NCI-H128 (cell line): ENCODE measurements around the gene ZNF778.
"Not testable (repeated sequence)": the region's sequence is repeated elsewhere in the genome, so short reads cannot be mapped to it uniquely, and the experiment has no call there.

Experiments used
- DNase-seq: peaks from one replicate; lab custom pipeline; 2025; ENCODE audit not compliant: unreplicated experiment; lab: John Stamatoyannopoulos, UW

The ZNF778 gene

DNA sequence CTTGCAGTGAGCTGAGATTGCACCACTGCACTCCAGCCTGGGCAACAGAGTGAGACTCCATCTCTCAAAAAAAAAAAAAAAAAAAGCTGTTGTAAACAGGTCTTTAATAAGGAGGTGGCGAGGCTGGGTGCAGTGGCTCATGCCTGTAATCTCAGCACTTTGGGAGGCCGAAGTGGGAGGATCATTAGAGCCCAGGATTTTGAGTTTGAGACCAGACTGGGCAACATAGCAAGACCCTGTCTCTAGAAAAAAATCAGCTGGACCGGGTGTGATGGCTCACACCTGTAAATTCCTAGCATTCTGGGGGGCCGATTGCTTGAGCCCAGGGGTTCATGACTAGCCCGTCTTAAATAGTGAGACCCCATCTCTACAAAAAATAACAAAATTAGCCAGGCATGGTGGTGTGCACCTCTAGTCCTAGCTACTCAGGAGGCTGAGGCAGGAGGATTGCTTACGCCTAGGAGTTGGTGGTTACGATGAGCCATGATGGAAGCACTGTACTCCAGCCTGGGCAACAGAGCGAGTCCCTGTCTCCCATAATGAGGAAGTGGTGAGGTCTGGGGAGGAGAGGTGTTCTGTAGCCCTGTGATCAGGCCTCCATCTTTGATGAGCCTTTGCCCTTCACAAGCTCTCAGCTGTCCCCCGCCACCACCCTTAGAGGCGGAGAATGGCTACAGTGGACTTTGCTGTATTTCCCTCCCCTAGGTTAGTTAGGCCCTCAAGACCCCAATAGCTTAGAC is 36.2 kb downstream of the ZNF778 start:
- DNase-seq, result no peak

DNA sequence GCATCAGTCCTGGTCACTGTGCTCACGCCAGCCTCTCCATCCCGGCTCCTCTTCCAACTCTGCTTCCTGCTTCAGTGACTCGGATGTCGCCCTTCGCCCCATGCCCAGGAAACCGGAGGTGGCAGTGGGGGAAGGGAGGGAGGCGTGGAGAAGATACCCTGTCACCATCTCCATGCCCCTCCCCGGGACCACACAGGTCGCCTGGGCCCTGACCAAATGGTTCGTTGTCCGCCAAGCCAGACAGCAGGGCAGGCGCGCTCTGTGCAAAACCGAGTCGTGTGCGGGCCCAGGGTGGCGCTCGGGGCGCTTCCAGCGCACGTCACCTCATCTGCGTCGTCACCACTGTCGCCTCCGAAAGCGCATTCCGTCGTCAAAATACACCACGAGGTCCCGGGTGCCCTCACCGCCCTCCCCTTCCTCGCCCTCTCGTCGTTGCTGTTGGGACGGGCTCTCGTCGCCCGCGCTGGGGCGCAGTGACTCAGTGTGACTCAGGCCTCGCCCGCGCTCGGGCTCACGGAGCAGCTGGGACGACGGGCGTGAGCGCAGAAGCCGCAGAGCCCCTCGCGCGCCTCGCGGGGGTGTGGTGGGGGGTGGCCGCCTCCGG is 39.2 kb downstream of the ZNF778 start:
- DNase-seq, result no peak

DNA sequence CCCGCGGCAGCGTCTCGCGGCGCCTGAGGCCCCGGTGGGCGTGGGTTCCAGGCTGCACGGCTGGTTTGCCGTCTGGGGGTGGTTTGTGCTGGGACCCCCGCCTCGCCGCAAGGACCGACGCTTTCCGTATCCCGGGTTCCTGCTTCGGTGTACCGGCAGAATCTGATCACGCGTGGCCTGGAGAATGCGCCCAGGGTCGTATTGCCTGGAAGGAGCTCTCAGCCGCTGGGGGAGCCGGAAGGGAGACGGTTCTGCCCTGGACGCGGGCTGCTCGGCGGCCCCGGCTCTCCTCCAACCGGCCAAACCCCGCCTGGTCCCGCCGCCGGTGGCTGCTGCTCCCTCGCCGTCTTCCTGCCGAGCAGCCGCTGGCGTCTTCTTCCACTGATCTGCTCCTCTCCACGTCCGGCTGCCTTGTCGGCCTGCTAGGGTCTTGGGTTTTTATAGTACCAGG is 39.8 kb downstream of the ZNF778 start:
- no peak for DNase-seq

DNA sequence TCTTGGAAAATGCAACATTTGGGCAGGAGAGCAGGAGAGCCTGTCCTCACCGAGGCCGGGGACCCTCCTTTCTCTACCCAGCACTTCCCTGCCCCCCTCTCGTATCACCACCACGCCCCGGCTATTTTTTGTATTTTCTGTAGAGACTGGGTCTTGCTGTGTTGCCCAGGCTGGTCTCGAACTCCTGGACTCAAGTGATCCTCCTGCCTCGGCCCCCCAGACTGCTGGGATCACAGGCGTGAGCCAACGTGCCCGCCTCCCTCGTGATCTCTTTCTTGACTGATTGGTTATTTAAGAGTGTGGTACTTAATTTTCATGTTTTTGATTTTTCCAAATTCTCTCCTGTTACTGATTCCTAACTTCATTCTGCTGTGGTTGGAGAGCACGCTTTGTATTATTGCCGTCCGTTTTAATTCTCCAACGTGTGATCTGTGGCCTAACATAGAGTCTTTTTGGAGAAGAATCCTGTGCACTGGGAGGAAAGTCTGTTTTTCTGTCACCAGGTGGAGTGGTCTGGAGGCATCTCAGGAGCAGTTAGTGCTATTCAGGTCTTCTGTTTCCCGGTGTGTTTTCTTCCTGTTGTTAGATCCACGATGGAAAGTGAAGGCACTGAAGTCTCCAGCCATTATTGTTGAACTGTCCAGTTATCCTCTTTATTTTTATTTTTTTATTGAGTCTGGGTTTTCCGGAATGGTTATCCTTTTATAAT is 40.4 kb downstream of the ZNF778 start:
- no peak for DNase-seq

DNA sequence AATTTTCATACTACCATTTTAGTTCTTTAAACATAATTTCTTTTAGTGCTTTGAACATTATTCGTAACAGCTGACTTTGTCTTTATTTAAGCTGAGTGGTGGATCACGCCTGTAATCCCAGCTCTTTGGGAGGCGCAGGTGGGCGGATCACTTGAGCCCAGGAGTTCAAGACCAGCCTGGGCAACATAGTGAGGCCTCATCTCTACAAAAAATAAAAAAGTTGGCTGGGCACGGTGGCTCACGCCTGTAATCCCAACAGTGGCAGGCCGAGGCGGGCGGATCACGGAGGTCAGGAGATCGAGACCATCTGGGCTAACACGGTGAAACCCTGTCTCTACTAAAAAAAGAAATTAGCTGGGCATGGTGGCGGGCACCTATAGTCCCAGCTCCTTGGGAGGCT is 42.4 kb downstream of the ZNF778 start:
- not testable (repeated sequence) for DNase-seq

DNA sequence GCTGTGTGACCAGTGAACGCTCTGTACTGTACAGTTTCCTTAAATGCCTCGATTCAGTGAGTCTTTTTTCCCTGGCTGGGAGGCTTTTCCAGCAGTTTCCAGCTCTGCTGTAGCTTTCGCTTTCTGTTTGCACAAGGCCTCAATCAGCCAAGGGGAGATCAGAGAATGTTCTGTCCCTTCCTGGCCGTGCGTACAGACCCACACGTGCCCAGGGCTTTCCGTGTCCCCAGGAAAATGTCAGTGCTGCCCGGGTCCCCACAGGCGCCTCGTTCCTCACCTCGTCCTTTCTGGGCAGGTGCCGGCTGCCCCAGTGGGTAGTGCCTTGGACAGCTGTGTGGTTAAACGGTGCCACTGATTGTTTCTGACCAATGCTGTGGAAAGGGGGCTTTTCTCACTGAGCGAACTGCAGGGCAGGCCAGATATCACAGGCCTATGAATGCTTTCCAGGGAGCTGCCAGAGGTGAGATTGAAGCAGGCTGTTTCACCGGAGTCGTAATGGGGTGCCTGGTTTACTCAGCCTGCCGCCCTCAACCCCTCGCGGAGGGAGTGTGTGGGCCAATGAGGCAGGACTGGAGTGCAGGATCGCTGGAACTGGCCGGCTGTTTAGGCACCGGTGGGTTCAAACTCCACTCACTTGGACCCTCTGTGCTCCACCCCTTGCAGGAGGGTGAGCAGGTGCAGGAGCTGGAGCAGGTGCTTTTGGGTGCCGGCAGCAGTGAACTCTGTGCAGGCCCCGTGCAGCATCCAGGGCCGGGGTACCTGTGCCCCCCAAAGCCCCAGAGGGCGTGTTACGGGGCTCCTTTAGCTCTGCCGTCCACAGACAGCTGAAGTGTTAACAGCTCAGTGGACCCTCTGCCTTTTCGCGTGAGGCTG is 44.4 kb downstream of the ZNF778 start:
- DNase-seq, result no peak

DNA sequence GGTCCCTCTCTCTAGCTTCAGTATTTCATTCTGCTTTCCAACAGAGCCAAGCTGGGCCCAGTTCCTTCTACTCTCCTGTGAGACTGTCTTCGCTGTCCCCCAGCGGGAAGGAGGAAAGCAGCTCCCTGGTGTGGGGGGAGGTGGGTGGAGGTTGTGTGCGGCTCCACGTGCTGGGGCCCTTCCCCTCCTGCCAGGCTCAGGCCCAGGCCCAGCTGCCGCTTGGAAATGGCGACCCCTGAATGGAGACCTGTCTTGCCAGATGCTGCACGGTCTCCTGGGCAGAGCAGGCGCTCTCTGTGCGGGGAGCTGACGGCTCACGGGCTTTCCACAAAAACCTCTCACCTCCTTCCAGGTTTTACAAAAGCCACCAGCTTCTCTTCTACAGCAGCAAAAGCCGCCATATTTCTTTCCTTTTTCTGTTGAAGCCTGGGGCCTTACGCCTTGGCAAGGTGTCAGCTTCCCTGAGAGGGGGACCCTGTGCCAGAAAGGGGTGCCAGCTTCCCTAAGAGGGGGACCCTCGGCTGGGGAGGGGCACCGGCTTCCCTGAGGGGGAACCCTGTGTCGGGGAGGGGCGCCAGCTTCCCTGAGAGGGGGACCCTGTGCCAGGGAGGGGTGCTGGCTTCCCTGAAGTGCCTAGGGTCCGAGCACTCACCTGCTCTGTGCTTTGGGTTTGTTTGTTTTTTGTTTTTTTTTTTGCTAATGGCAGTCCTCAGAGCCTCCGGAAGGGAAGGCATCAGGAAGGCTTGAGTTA is 47.5 kb downstream of the ZNF778 start:
- DNase-seq, result no peak

DNA sequence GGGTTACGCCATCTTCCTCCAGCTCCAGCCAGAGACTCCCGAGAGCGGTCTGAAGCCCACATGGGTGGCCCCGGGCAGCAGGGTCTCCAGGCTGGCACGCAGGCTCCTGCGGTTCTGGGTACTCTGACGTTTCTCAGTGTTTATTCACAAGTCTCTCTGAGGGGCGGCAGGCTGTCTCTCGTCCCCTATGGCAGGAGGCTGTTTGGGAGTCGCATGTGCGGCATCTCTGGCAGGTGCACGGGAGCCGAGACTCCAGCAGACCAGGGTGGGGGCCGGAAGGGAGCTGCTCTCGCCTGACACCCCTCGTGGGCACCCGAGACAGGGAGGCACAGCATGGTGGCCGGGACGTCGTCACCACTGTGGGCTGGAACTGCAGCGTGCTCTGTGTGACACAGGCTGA is 48.1 kb downstream of the ZNF778 start:
- DNase-seq, result no peak

DNA sequence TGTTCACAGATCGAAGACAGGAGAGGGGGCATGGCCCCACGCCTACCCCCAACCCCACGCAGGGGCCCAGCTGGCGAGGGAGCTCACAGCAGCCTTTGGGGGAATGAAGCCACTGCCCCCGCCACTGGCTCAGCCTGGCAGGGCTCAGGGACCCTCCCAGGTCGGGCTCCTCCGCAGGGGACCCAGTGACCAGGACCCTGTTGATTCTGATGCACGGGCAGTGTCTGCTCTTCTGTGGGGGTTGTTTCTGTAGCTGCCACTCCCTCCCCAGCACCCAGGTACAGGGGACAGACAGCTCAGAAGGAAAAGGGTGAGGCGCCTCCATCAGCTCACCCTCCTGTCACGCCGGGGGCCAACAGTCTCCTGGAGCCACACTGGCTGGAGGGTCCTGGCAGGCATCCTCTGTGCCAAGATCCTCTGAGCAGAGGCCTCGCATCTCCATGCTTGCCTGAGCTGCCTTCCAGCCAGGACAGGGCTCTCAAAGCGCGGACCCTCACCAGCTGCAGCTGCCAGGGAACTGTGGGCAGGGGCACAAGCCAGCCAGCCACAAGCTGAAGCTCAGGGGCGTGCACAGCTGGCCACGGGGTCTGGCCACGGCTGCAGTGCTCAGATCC is 49.1 kb downstream of the ZNF778 start:
- no peak for DNase-seq

DNA sequence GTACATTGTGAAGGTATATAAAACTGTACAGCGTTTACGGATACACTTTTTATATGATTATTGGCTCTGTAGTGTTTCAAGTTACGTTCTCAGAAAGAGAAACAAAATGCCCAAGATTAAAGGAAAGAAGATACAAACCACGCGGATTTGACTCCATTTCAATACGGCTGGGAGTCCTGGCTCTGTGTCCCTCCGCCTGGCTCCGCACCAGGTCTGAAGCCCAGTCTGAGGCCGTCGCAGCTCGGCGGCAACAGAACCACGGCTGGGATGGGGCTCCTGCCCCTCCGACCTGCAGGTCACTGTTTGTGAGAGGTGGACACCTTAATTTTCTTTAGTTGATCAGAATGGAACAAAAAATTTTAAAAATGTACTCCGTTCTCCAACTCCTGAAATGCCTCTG is 50.2 kb downstream of the ZNF778 start:
- not testable (repeated sequence) for DNase-seq

DNA sequence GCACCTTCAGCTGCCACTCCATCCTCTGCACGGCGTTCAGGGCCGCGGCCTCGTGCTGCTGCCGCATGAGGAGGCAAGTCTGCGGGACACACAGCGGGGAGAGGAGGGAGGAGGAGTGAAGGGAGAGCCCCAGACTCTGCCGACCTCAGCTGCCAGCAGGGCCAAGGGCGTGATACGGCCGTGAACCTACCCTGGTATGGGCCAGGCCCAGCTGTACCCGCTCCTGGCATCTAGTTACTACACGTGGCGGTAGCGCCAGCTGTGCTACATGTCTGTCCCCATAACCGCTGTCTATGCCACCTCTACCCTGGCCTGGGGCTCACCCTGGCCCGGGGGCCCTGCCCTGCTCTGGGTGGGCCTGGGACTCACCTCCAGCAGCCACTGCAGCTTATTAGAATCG is 51.1 kb downstream of the ZNF778 start:
- no peak for DNase-seq

DNA sequence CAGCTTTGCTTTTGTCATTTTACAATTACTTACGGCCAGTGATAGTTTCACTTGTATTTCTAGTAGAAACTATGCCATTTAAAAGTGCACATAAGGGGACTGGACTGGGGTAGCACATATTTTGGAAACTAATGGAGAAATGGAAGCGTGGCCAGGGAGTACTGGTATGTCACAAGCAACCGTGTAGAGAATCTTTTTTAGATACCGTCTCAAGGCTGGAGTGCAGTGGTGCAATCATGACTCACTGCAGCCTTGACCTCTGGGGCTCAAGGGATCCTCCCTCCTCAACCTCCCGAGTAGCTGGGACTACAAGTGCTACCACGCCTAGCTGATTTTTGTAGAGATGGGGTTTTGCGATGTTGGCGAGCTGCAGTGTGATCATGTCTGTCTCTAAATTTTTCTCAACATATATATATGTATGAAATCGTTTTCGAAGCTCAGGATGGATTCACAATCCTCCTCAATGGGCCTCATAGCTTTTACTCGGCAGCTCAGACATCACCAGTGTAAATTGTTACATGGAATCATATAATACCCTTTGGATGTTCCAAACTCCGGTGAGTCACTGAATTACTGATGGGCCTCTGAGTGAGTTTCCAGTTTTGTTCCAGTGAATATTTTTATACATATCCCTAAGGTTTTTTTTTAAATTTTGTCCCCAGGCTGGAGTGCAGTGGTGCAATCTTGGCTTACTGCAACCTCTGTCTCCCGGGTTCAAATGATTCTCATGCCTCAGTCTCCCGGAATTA is 51.7 kb downstream of the ZNF778 start:
- DNase-seq, result no peak

DNA sequence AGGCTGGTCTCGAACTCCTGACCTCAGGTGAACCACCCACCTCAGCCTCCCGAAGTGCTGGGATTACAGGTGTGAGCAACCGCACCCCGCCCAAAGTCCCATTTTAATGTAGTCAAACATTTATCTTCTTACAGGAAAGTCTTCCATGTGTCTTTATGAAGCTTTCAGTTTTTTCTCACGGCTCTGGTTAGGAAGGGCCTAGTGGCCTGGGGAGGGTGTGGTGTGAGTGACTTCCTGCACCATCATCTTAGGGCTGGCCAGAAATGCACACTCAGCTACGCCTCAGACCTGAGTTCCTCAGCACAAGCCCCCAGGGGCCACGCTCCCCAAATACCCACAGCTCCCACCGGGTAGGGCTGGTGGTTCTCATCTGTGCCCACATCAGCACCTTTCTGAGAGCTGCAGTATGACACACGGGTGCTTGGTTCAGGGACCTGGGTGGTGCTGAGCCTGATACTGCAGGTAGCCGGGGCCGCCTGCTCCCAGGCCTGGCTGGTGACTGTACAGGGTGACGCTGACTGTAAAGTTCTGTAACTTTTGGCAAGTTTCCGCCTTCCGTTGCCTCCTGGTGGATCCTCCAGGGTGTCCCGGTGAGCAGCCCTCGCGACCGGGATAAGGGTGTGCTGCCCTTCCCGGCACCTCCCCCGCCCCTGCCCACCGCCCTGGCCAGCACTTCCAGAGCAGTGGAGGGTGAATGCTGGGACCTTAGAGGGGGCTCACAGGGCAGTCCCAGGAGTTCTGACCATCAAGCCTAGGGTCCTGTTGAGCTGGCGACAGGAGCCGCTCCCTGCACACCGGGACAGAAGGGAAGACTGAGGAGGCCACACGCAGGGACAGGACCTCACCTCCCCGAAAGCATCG is 52.5 kb downstream of the ZNF778 start:
- DNase-seq, result no peak

DNA sequence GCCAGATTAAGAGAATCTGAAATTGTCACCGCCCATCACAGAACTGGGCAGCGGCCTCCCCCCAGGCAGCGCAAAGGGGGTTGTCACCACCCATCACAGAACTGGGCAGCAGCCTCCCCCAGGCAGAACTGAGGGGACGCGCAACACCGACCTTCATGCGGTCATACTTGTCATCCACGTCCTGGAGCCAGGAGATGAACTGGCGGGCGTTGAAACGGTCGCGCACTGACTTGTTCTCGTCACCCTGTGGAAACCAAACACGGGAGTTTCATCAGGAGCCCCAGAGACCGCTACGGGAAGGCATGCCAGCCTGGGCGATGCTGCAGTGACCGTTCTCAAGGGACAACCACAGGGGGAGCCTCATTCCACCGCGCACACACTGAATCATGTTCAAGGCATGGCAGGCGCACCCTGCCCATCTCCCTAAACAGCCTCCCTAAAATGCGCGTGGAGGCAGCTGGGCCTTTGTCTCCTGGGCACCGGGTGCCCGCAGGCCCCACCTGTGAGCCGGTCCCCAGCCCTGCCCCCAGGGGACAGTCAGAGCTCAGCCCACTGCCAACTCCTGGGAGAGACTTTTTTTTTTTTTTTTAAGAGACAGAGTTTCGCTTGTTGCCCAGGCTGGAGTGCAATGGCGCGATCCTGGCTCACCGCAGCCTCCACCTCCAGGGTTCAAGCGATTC is 53.3 kb downstream of the ZNF778 start:
- no peak for DNase-seq

DNA sequence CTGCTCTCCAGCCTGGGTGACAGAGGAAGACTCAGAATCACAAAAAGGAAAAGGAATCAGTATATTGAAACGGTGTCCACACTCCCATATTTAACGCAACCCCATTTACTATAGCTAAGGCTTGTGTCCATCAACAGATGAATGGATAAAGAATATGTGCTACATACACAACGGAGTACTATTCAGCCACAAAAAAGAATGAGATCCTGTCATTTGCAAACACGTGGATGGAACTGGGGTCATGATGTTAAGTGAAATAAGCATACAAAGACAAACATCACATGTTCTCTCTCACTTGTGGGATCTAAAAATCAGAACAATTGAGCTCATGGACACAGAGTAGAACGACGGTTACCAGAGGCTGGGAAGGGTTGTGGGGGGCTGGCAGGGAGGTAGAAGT is 55.1 kb downstream of the ZNF778 start:
- DNase-seq, result no peak

DNA sequence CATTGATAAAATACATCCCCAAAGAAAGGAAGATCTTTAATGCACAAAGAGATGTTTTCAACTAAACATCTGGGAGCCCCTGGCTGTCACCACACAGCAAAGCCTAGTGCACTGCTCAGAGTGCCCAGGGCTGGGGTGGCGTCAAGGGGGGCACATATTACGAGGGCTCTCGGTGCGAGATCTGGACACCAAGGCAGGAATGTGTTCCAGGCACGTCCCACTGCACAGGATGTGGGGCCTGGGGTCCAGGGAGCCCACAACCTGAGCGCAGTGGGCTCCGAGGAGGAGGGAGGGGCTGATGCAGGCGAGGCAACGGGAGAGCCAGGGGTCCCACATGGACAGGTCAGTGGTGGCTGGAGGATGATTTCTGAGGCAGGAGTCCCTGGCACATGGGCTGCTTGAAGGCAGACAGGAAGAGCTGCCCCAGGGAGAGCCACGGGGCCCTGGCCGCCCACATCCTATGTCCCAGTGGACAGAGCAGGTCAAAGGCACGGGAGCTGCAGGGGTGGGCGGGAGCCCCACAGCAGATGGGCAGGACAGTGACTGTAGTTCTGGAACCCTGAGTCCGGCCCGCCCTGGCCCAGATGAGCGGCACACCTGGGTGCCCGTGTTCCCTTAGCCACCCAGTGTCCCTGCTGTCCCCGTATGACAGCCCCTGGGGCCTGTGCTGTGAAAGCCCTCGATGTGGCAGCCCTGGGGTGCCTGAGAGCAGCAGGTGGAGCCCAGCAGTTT is 56.4 kb downstream of the ZNF778 start:
- DNase-seq, result no peak

DNA sequence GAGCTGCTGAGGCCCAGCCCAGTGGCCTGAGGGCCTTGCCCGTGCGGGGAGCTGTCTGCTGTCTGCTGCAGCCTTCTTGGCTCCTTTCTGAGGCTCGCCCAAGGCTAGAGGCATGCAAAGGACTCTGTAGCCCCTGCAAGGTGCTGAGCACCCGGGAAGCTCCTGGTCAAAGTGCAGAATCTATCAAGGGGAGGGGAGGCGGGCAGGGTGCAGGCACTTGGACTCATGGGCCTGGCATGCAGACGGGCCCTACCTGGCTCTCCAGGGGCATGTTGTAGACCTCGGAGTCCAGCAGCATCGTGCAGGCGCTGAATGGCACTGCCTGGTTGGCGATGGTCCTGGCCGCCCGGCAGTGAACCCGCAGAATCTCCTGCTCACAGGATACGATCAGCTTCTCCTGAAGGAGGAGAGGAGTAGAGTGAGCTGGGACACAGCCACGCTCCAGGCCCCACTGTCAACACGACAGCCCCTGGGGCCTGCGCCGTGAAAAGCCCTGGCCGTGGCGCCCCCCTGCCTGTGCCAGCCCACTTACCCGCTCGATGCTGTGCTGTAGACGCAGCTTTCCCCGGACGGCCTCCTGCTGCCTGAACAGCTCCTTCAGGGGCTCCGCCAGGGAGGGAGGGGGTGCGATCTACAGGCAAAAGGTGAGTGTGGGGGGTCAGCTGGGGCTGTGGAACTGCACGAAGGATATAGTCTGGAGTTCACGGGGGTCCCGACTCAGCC is 57.2 kb downstream of the ZNF778 start:
- no peak for DNase-seq
